Brain microvascular endothelial cell (primary cell): ENCODE data around the gene TSPAN14.
A peak's percentile ranks its signal among the peaks of the same experiment; 100 is the strongest.

Experiments used
- DNase-seq: peaks from one replicate; pipeline ENCODE4 v3.0.0-alpha.2; 2020
- H3K27ac ChIP-seq: fragments of 250-450 bp; sonication (Bioruptor Pico); 2 replicates; pipeline ENCODE4 v1.5.1; 2020; ENCODE audit warnings: mild to moderate bottlenecking, moderate library complexity
- H3K27me3 ChIP-seq: fragments of 250-450 bp; sonication (Bioruptor Pico); replicated peaks from 2 replicates; pipeline ENCODE4 v1.5.1; 2020; ENCODE audit warnings: mild to moderate bottlenecking
- H3K36me3 ChIP-seq: fragments of 250-450 bp; sonication (Bioruptor Pico); replicated peaks from 2 replicates; pipeline ENCODE4 v1.5.1; 2020; ENCODE audit warnings: mild to moderate bottlenecking
- H3K4me3 ChIP-seq: 2 replicates; pipeline ENCODE4 v1.5.1; 2011; ENCODE audit warnings: low read depth, mild to moderate bottlenecking, control low read depth, low read length, moderate library complexity
- in situ Hi-C: cut with HindIII; loops from 2 replicates; pipeline ENCODE4 v1.10.0; 2017; ENCODE audit warnings: low sequenced_read_pairs, low pct_ligation_motif_present
- TF ChIP-seq, protein P1 (sequence below): IDR thresholded peaks from 2 replicates; pipeline ENCODE4 v1.5.1; 2011; ENCODE audit warnings: low read depth, mild to moderate bottlenecking, moderate library complexity, low read length, control low read depth, inconsistent platforms; ENCODE audit errors: missing control alignments

TSPAN14 gene

DNA sequence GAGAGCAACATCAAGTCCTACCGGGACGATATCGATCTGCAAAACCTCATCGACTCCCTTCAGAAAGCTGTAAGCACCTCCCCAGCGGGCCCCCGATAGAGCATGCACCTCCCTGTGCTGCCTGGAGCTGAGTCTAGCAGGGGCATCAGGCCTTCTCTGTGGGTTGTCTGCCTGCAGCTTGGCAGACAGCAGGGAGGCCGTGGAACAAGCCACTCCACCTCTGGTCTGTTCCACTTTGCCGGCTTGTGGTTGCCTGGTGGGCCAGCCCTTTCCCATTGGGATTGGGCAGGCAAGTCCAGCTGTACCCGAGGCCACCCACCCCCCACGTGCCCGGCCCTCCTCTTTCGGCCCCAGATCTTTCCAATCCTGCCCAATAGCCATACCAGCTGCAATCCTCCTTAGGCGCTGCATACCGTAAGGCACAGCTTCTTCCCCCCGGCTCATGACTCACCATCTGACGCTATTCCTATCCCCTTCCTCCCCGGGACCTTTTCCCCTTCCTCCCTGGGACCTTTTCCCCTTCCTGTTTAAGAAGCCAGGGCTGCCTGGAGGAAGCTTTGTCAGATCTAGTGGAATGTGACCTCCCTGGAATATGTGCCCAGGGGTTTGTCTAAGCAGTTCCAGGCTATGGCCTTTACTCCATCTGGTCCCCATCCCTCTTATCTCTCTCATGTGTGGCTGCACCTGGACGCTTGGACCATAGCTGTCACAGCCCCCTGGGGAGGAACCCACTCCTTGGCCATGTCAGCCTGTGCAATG is 55.5 kb downstream of the TSPAN14 start:
- no peaks in the 10 kb centered on the region for H3K27me3 ChIP-seq
- peaks cover 50% of the 10 kb centered on the region for H3K36me3 ChIP-seq
- DNase-seq = peak; percentile 86
- H3K27ac ChIP-seq = peak overlapping the region; percentile 63
- H3K4me3 ChIP-seq = no peak overlapping the region
- TF ChIP-seq, protein P1, sequence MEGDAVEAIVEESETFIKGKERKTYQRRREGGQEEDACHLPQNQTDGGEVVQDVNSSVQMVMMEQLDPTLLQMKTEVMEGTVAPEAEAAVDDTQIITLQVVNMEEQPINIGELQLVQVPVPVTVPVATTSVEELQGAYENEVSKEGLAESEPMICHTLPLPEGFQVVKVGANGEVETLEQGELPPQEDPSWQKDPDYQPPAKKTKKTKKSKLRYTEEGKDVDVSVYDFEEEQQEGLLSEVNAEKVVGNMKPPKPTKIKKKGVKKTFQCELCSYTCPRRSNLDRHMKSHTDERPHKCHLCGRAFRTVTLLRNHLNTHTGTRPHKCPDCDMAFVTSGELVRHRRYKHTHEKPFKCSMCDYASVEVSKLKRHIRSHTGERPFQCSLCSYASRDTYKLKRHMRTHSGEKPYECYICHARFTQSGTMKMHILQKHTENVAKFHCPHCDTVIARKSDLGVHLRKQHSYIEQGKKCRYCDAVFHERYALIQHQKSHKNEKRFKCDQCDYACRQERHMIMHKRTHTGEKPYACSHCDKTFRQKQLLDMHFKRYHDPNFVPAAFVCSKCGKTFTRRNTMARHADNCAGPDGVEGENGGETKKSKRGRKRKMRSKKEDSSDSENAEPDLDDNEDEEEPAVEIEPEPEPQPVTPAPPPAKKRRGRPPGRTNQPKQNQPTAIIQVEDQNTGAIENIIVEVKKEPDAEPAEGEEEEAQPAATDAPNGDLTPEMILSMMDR = no peak
- in situ Hi-C loops = loop anchor here (10.0 kb wide), 1 partner anchor 55 kb away; the partner anchor contains the start of gene TSPAN14

DNA sequence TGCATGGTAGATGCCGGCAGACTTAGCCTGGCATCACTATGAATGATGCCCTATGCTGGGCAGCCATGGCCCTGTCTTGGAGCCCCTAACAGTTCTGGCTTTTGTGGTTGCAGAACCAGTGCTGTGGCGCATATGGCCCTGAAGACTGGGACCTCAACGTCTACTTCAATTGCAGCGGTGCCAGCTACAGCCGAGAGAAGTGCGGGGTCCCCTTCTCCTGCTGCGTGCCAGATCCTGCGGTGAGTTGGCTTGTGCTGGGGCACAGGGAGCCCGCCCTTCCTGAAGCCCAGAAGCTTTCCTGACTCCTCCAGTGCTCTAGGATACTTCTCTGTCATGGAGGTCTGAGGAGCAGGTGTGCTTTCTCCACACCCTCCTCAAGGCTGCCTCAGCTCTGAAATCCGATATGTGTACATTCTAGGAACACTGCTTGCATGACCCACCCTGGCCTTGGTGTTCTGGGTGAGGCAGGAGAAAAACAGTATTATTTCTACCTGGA is 58.0 kb downstream of the TSPAN14 start:
- TF ChIP-seq, protein P1 = no peak
- H3K27ac ChIP-seq = no peak overlapping the region
- no peaks in the 10 kb centered on the region for H3K27me3 ChIP-seq
- DNase-seq = no peak
- H3K4me3 ChIP-seq = no peak overlapping the region
- H3K36me3 ChIP-seq = peaks cover 70% of the 10 kb centered on the region
- in situ Hi-C loops = no loop called here

DNA sequence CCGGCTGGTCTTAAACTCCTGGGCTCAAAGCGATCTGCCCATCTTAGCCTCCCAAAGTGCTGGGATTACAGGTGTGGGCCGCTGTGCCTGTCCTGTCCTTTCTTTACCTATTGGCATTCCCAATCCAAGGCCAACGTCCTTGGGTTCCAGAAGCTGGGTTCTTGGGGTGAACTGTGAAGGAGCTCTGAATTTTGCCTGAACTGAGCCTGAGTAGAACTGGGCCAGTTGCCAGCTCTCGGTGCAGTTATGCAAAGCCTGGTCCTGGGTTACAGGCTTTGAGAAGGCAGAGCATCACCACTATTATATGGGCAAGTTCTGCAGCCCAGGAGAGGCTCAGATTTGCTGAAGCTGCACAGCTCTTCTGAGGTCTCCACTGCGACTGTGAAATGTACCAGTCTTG is 59.0 kb downstream of the TSPAN14 start:
- DNase-seq = no peak
- TF ChIP-seq, protein P1 = no peak
- in situ Hi-C loops = no loop called here
- Histone ChIP-seq H3K27me3 (no peaks in the 10 kb centered on the region), H3K27ac (no peak overlapping the region), H3K36me3 (peaks cover 81% of the 10 kb centered on the region), H3K4me3 (no peak overlapping the region)

DNA sequence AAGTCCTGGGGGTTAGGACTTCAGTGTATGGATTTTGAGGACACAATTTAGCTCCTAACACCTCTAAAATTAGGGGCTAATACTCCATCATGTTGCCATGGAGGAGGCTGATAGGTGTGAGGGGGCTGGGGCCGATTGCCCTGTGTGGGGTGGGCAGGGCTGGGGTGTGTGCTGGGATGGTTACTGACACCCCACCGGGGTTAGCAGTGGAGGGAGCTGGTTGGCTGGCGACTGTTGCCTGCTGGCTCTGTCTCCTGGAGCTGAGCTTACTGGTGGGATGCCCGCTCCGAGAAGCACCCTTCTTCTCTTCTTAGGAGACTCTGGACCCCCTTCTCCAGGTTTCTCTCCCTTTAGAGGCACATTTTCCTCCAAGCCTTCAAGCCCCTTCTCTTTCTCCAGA is 61.4 kb downstream of the TSPAN14 start:
- DNase-seq = no peak
- Histone ChIP-seq H3K27ac (no peak overlapping the region), H3K36me3 (peaks cover 90% of the 10 kb centered on the region), H3K4me3 (no peak overlapping the region), H3K27me3 (no peaks in the 10 kb centered on the region)
- in situ Hi-C loops = no loop called here
- TF ChIP-seq, protein P1 = no peak

DNA sequence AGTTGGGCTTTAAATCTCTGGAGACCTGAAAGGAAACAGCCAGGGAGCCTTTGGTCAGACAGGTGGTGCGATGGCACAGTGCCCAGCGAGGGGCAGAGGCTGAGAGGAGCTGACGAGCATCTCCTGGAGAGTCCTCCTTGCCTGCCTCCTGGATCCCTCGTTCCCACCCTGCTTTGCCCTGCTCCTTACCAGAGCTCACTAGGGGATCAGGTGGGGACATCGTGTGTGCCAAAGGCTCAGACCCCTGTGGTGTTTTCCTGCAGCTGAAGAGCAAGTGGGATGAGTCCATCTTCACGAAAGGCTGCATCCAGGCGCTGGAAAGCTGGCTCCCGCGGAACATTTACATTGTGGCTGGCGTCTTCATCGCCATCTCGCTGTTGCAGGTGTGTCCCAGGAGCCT is 61.8 kb downstream of the TSPAN14 start:
- Histone ChIP-seq H3K36me3 (peaks cover 92% of the 10 kb centered on the region), H3K4me3 (no peak overlapping the region), H3K27ac (no peak overlapping the region), H3K27me3 (no peaks in the 10 kb centered on the region)
- no peak for DNase-seq
- in situ Hi-C loops = no loop called here
- TF ChIP-seq, protein P1 = no peak
